GM12891 (cell line): ENCODE results near the gene IPCEF1.
A peak's percentile ranks its signal among the peaks of the same experiment; 100 is the strongest.

Source experiments
- DNase-seq: peaks from one replicate; pipeline ENCODE4 v3.0.0; 2011; ENCODE audit warnings: low spot score; ENCODE audit not compliant: insufficient read length
- FAIRE-seq: peaks from 2 replicates; lab custom pipeline; 2011; peaks lifted over from hg19 to GRCh38; lab: Jason Lieb, UNC
- PAX5 ChIP-seq: IDR thresholded peaks from 2 replicates; pipeline ENCODE4 v1.6.1; 2011; ENCODE audit warnings: low read length, moderate library complexity, mild to moderate bottlenecking; ENCODE audit not compliant: insufficient read depth, severe bottlenecking
- POLR2A ChIP-seq: IDR thresholded peaks from 2 replicates; pipeline ENCODE4 v1.6.1; 2011; ENCODE audit warnings: low read depth, low read length, control low read depth
- POLR2AphosphoS5 ChIP-seq: IDR thresholded peaks from 2 replicates; pipeline ENCODE4 v1.6.1; 2011; ENCODE audit warnings: low read depth, low read length, control low read depth
- POU2F2 ChIP-seq: IDR thresholded peaks from 2 replicates; pipeline ENCODE4 v1.6.1; 2011; ENCODE audit warnings: low read depth, mild to moderate bottlenecking, control low read depth, low read length, moderate library complexity
- SPI1 ChIP-seq: IDR thresholded peaks from 2 replicates; pipeline ENCODE4 v1.6.1; 2011; ENCODE audit warnings: low read depth, low read length, control low read depth
- TAF1 ChIP-seq: IDR thresholded peaks from 2 replicates; pipeline ENCODE4 v1.6.1; 2011; ENCODE audit warnings: low read depth, low read length, control low read depth

IPCEF1 gene

DNA sequence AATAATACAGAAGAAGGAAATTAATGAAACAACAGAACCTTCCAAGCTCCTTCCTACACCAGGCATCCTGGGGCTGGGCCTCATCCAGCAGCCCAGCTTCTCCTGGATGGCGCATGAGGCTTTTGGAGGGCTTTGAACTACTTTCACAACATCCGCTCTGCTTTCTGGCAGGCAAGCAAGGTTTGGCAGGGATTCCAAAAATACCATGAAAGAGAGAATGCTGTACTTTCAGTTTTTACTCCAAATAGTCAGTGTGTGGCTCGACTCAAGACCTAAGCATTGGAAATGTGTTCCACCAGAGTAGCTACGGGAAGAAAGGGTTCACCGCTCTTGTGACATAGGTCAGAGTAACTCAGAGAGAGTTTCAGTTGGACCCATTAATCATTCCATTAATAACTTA, 192.2 kb downstream of the IPCEF1 start:
- FAIRE-seq (no peak), DNase-seq (no peak)
- no peak for TF ChIP-seq SPI1
- TF ChIP-seq POLR2AphosphoS5: no peak
- TF ChIP-seq TAF1: no peak

GRCh38 chr6:154161689-154162088, 194.9 kb downstream of the IPCEF1 start:
- TF ChIP-seq SPI1 (peak; percentile 77), TAF1 (no peak)
- DNase-seq (peak; percentile 5), FAIRE-seq (no peak)

DNA sequence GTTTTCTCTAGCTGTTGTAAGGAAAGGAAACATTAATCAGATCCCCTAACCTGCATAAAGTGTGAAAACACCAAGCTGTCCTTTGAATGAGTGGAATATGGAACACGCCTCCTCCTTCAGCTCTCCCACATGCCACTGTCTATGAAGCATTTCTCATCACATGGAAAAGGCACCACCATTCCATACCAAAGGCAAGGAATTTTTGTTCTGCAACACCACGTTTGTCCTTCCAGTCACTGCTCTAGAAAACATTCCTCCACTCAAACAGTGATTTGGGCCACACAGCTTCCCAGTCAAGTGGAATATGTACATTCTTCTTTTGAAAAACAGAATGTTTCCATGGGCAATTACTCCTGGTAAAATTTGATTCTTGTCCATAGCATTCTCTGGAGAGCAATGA, 197.5 kb downstream of the IPCEF1 start:
- FAIRE-seq (no peak), DNase-seq (no peak)
- TF ChIP-seq POU2F2 (no peak), POLR2AphosphoS5 (no peak), PAX5 (no peak), POLR2A (no peak)

DNA sequence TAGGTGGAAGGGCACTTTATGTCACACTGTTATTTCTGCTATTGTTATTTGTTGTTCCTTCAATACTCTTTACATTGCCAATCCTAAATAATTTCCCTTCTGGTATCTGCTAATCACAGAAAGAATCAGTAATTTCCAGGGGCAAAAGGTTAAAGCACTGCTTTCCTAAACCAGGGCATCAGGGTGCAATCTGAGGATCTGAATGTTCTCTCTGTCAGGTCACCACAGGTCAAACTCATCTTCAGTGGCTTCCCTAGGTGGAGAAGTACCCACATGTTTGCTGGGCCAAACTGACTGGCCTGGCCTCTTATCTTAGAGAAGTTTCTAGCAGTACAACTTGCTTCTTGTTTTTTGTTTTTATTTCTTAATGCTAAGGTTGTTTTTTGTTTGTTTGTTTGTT, 198.9 kb downstream of the IPCEF1 start:
- no peak for DNase-seq
- no peak for TF ChIP-seq SPI1
- TF ChIP-seq TAF1: no peak
- no peak for TF ChIP-seq POLR2A
- no peak for TF ChIP-seq POLR2AphosphoS5
- no peak for TF ChIP-seq PAX5
- no peak for TF ChIP-seq POU2F2
- no peak for FAIRE-seq

DNA sequence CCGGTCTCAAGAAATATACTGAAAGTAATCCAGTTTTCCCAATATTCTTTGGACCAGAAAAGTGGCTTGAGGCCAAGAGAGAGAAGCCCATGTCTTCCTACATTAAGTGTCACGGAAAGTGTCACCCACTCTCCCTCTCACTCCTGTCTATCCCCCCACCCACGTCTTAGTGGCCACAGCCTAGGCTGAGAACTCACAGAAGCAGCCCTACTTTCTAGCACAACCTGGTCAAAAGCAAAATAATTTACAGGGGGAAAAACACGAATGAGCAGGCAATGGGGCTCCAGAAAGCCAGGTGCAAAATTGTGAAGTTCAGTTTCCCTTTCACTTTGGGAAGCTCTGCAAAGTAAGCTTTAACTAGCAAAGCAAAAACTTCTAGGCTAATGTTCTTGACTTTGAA, 199.5 kb downstream of the IPCEF1 start:
- no peak for TF ChIP-seq POU2F2
- TF ChIP-seq POLR2A: no peak
- TF ChIP-seq PAX5: no peak
- no peak for TF ChIP-seq POLR2AphosphoS5
- TF ChIP-seq SPI1: no peak
- no peak for FAIRE-seq
- DNase-seq: no peak

DNA sequence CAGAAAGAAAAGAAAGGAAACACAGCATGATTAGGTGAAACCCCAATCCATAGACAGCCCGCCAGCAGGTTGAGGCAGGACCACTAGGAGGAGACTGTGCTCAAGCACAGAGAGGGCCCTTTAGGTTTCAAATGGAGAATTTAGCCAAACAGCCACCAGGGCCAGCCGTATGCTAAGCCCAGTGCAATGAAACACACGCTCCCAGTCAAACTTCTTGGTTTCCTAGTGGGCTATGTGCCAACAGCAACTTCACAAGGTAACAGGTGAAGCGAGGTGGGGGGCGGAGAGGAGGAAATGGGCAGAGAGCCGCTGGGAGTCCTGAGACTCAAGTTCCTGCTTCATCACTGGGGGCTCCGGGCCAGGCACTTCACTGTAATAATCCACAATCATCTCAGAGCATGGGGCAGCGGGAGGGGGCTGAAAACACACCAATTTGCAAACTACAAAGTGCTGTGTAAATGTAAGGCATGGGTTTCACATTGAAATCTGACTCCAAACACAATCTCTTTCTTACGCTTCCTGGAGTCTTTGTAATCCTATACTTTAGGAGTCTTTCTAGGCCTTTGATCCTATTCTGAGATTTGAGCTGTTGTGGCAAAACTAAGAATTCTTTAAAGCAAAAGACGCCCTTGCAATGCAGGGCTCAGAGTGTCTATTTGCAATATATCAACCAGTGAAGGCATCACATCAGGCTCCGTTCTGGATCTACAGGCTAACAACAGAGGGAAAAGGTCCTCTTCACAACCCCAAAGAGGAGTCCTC, 200.3 kb downstream of the IPCEF1 start:
- DNase-seq (peak; percentile 8), FAIRE-seq (peak; percentile 54)
- TF ChIP-seq POLR2AphosphoS5 (no peak), POU2F2 (no peak), PAX5 (no peak), POLR2A (no peak), SPI1 (no peak), TAF1 (no peak)

DNA sequence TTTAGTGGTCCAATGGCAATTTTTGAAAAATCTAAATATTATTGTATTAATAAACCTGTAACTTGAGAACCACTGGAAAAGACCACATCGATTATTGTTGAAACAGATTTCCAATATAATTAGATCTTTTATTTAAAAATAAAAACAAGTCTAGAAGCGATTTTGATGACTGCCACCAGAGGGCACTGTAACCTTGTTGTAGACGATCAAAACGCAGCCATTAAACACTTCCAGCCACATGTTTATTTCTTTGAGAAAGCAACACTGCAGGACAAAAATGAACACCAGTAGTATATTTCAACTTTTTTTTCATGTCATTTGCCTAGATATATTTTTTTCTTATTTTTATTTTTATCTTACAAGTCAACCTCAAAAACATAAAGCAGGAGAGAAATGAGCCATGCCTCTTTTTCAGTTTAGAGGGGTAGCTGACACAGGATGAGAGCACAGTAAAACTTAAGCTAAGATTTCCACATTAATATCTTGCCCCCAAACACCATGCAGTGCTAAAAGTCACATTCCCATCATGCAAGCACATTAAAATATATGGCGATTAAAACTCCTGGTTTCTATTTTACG, 202.1 kb downstream of the IPCEF1 start:
- FAIRE-seq (peak; percentile 33), DNase-seq (no peak)
- TF ChIP-seq POLR2AphosphoS5 (no peak), TAF1 (no peak), SPI1 (no peak), POU2F2 (no peak), PAX5 (no peak), POLR2A (no peak)

DNA sequence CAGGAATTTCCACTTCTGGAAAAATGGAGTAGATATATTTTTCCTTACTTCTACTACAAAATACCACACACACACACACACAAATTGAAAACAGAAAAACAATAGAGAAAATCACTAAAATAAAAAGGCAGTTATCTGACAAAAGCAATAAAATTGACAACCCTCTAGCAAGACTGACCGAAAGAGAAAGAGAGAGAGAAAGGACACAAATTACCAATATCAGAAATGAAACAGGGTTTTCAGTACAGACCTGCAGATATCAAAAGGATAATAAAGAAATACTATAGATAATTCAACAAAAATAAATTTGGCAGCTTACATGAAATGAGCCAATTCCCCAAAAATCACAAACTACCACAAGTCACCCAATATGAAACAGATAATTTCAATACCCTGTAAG, 212.8 kb downstream of the IPCEF1 start:
- TF ChIP-seq PAX5 (no peak), POLR2AphosphoS5 (no peak), POLR2A (no peak), SPI1 (no peak), TAF1 (no peak), POU2F2 (no peak)
- no peak for FAIRE-seq
- no peak for DNase-seq

DNA sequence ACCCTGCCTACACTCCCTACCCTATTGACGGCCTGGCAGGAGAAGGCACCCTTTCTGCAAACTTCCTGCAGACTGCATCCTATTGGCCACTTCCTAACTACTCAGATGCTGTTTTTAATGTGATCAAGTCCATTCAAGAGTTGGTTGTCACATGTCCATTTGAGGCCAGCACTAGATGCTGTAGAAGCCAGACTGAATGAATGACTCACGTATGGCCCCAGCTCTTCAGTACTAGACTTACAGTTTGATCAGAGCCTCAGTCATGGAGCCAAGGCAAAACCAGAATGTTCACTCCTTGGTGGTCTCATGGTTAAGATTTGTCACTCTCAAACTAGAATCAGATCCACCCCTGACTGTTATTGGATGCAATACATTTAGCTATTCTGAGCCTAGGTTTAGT, 215.9 kb downstream of the IPCEF1 start:
- TF ChIP-seq POLR2AphosphoS5 (no peak), SPI1 (no peak), POU2F2 (no peak), POLR2A (no peak), TAF1 (no peak)
- FAIRE-seq: no peak
- no peak for DNase-seq

GRCh38 chr6:154139892-154140291, 216.7 kb downstream of the IPCEF1 start:
- no peak for FAIRE-seq
- no peak for DNase-seq
- TF ChIP-seq POLR2AphosphoS5 (no peak), TAF1 (no peak), SPI1 (no peak)
